GM10248 (cell line): ENCODE data around the gene PARL.

ENCODE experiments used
- CTCF ChIA-PET: fragments of 300-600 bp; sonication (Branson Sonifier 250); formaldehyde crosslinking; extraction: SDS; loops from one replicate; lab custom pipeline; 2021; ENCODE audit warnings: antibody characterized with exemption; lab: Yijun Ruan, JAX
- POLR2A ChIA-PET: fragments of 350-650 bp; sonication (Branson Sonifier 250); formaldehyde crosslinking; extraction: SDS; loops from one replicate; lab custom pipeline; 2020; ENCODE audit warnings: antibody characterized with exemption; lab: Yijun Ruan, JAX
- DNase-seq: peaks from one replicate; pipeline ENCODE4 v3.0.0; 2012; ENCODE audit errors: extremely low spot score
- CTCF ChIP-seq: IDR thresholded peaks from 2 replicates; pipeline ENCODE4 v1.5.1; 2012; ENCODE audit warnings: mild to moderate bottlenecking, low read depth; ENCODE audit errors: extremely low read depth, missing control alignments, control extremely low read depth

Gene PARL

GRCh38 chr3:183914856-183915255 is 30.2 kb upstream of the PARL start:
- CTCF ChIA-PET = interaction anchor here (1.3 to 3.4 kb wide), 7 partner anchors 9 to 598 kb away, joined by 3 to 20 read pairs (median 4); partner anchors contain the start of gene ABCC5
- no peak for TF ChIP-seq CTCF
- DNase-seq = no peak
- POLR2A ChIA-PET = no interaction called here

- CTCF ChIA-PET = interaction anchor here (3.4 kb wide), 1 partner anchor 17 kb away, joined by 20 read pairs; no protein-coding TSS in a partner anchor
- no peak for DNase-seq
- no peak for TF ChIP-seq CTCF
- POLR2A ChIA-PET = no interaction called here
Measured at GRCh38 chr3:183913580-183913920, 28.9 kb upstream of the PARL start.

GRCh38 chr3:183912895-183913579 is 28.4 kb upstream of the PARL start:
- CTCF ChIA-PET = interaction anchor here (3.4 kb wide), 1 partner anchor 17 kb away, joined by 20 read pairs; no protein-coding TSS in a partner anchor
- POLR2A ChIA-PET = no interaction called here
- no peak for TF ChIP-seq CTCF
- DNase-seq = no peak

- POLR2A ChIA-PET = no interaction called here
- DNase-seq = no peak
- TF ChIP-seq CTCF = no peak
- CTCF ChIA-PET = interaction anchor here (0.6 to 2.1 kb wide), 3 partner anchors 11 to 69 kb away, joined by 3 to 6 read pairs (median 3); no protein-coding TSS in a partner anchor
Measured at GRCh38 chr3:183911763-183912506, 27.3 kb upstream of the PARL start.

GRCh38 chr3:183911087-183911486 is 26.4 kb upstream of the PARL start:
- CTCF ChIA-PET = interaction anchor here (1.2 to 2.1 kb wide), 6 partner anchors 8 to 107 kb away, joined by 3 to 6 read pairs (median 4); partner anchors contain the start of gene ABCC5
- no peak for DNase-seq
- no peak for TF ChIP-seq CTCF
- POLR2A ChIA-PET = no interaction called here

- ChIA-PET POLR2A (no interaction called here), CTCF (no interaction called here)
- DNase-seq = no peak
- TF ChIP-seq CTCF = no peak
Measured at GRCh38 chr3:183909030-183909600, 24.4 kb upstream of the PARL start.
